NCI-H1436 (cell line): ENCODE measurements around the gene KASH5.
"Not testable (repeated sequence)": the region's sequence is repeated elsewhere in the genome, so short reads cannot be mapped to it uniquely, and the experiment has no call there.

Experiments used
- DNase-seq: peaks from one replicate; lab custom pipeline; 2025; lab: John Stamatoyannopoulos, UW

The KASH5 gene

GRCh38 chr19:49436381-49437017 lies 48.5 kb downstream of the KASH5 start:
- DNase-seq: no peak

GRCh38 chr19:49437231-49437630 lies 49.2 kb downstream of the KASH5 start:
- no peak for DNase-seq

GRCh38 chr19:49438261-49438660 lies 50.2 kb downstream of the KASH5 start:
- no peak for DNase-seq

- no peak for DNase-seq
Observed at GRCh38 chr19:49439836-49440235, 51.8 kb downstream of the KASH5 start.

- DNase-seq: no peak
Observed at GRCh38 chr19:49440439-49441209, 52.6 kb downstream of the KASH5 start.

- no peak for DNase-seq
Observed at GRCh38 chr19:49441210-49441959, 53.3 kb downstream of the KASH5 start, which contains the start of gene SLC17A7. TSS of gene SLC17A7 (minus strand) at chr19:49441527. CDS start at chr19:49441379, 148 bp downstream.

- no peak for DNase-seq
Observed at GRCh38 chr19:49441960-49442350, 53.9 kb downstream of the KASH5 start.

GRCh38 chr19:49442354-49442753 lies 54.3 kb downstream of the KASH5 start:
- DNase-seq: no peak

GRCh38 chr19:49442771-49443365 lies 54.8 kb downstream of the KASH5 start:
- peak; percentile 85 for DNase-seq

GRCh38 chr19:49443366-49444099 lies 55.5 kb downstream of the KASH5 start:
- DNase-seq: peak; percentile 98

- not testable (repeated sequence) for DNase-seq
Observed at GRCh38 chr19:49444100-49444700, 56.2 kb downstream of the KASH5 start.

GRCh38 chr19:49445997-49446396 lies 57.9 kb downstream of the KASH5 start:
- no peak for DNase-seq

GRCh38 chr19:49447485-49448431 lies 59.7 kb downstream of the KASH5 start:
- peak; percentile 33 for DNase-seq

- DNase-seq: no peak
Observed at GRCh38 chr19:49448432-49448786, 60.4 kb downstream of the KASH5 start.

GRCh38 chr19:49450405-49450804 lies 62.4 kb downstream of the KASH5 start:
- DNase-seq: no peak

- peak; percentile 100 for DNase-seq
Observed at GRCh38 chr19:49451430-49452181, 63.6 kb downstream of the KASH5 start, which contains the start of gene PIH1D1. TSS of gene PIH1D1 (minus strand) at chr19:49451814. CDS start at chr19:49451574, 240 bp downstream.

GRCh38 chr19:49453013-49453756 lies 65.1 kb downstream of the KASH5 start, which contains the start of gene ALDH16A1:
TSS of gene ALDH16A1 (plus strand) at chr19:49453225. CDS start at chr19:49453332, 107 bp downstream.
- peak; percentile 99 for DNase-seq

GRCh38 chr19:49453757-49454240 lies 65.8 kb downstream of the KASH5 start:
- no peak for DNase-seq
